Measurements from ENCODE around the gene L3MBTL4. TPM values are rescaled to one million over a fixed set of nuclear protein-coding genes. Genes with fewer than 3 reads are reported as not detected.

Gene L3MBTL4
- total and polyA plus RNA-seq, 7 donors = 0.04 to 1.3 (median 0.22) TPM

GRCh38 chr18:5969355-5969988 lies 445.2 kb downstream of the L3MBTL4 start:
- 68 to 72% (median 72%) methylated on average over 16 of the region's 16 CpGs for WGBS, 3 donors
- no peaks in the 10 kb centered on the region for H3K4me1 ChIP-seq
- no peak for ATAC-seq
- no peak overlapping the region for H3K4me3 ChIP-seq
- H3K36me3 ChIP-seq (ENCODE audit: insufficient read depth in 1 of 2, low read depth in 1 of 2) = no peaks in the 10 kb centered on the region
- TF ChIP-seq CTCF (IDR thresholded peaks at IDR 0.05) = no peak
- no peak for DNase-seq
- H3K9me3 ChIP-seq = no peaks in the 10 kb centered on the region
- H3K27me3 ChIP-seq (ENCODE audit: insufficient read depth in 3 of 3, low read length in 2 of 3) = no peaks in the 10 kb centered on the region
- intact Hi-C loops (cut with DNase I) = loop anchor here in 1 of 2 donors (10.0 kb wide), 1 partner anchor 65 kb away; no protein-coding TSS in a partner anchor
- no peak overlapping the region for H3K27ac ChIP-seq

- intact Hi-C loops (cut with DNase I) = loop anchor here in 1 of 2 donors (10.0 kb wide), 1 partner anchor 63 kb away; no protein-coding TSS in a partner anchor
- Histone ChIP-seq H3K9me3 (no peaks in the 10 kb centered on the region), H3K4me1 (no peaks in the 10 kb centered on the region), H3K36me3 (ENCODE audit: insufficient read depth in 1 of 2, low read depth in 1 of 2) (no peaks in the 10 kb centered on the region), H3K27me3 (ENCODE audit: insufficient read depth in 3 of 3, low read length in 2 of 3) (no peaks in the 10 kb centered on the region), H3K27ac (no peak overlapping the region), H3K4me3 (no peak overlapping the region)
- WGBS, 3 donors = 73 to 91% (median 84%) methylated on average over 8 of the region's 8 CpGs
- no peak for TF ChIP-seq CTCF (IDR thresholded peaks at IDR 0.05)
- DNase-seq (no peak), ATAC-seq (no peak)
Measured at GRCh38 chr18:5967666-5968065, 447.0 kb downstream of the L3MBTL4 start.

GRCh38 chr18:5967007-5967406 lies 447.7 kb downstream of the L3MBTL4 start:
- DNase-seq (no peak), ATAC-seq (no peak)
- Histone ChIP-seq H3K4me1 (no peaks in the 10 kb centered on the region), H3K36me3 (ENCODE audit: insufficient read depth in 1 of 2, low read depth in 1 of 2) (no peaks in the 10 kb centered on the region), H3K27me3 (ENCODE audit: insufficient read depth in 3 of 3, low read length in 2 of 3) (no peaks in the 10 kb centered on the region), H3K27ac (no peak overlapping the region), H3K4me3 (no peak overlapping the region), H3K9me3 (no peaks in the 10 kb centered on the region)
- 86 to 94% (median 92%) methylated on average over 8 of the region's 8 CpGs for WGBS, 3 donors
- intact Hi-C loops (cut with DNase I) = loop anchor here in 1 of 2 donors (10.0 kb wide), 1 partner anchor 62 kb away; no protein-coding TSS in a partner anchor
- no peak for TF ChIP-seq CTCF (IDR thresholded peaks at IDR 0.05)

- no peaks in the 10 kb centered on the region for H3K27me3 ChIP-seq (ENCODE audit: insufficient read depth in 3 of 3, low read length in 2 of 3)
- H3K4me1 ChIP-seq = no peaks in the 10 kb centered on the region
- TF ChIP-seq CTCF (IDR thresholded peaks at IDR 0.05) = no peak
- intact Hi-C loops (cut with DNase I) = loop anchor here in 1 of 2 donors (10.0 kb wide), 1 partner anchor 62 kb away; no protein-coding TSS in a partner anchor
- no peaks in the 10 kb centered on the region for H3K36me3 ChIP-seq (ENCODE audit: insufficient read depth in 1 of 2, low read depth in 1 of 2)
- no peak overlapping the region for H3K4me3 ChIP-seq
- no peak for DNase-seq
- H3K27ac ChIP-seq = no peak overlapping the region
- ATAC-seq = no peak
- no peaks in the 10 kb centered on the region for H3K9me3 ChIP-seq
- 78 to 85% (median 82%) methylated on average over 4 of the region's 4 CpGs for WGBS, 3 donors
Measured at GRCh38 chr18:5966514-5966913, 448.2 kb downstream of the L3MBTL4 start.
